ENCODE results near the gene TMEM178B.

DNA sequence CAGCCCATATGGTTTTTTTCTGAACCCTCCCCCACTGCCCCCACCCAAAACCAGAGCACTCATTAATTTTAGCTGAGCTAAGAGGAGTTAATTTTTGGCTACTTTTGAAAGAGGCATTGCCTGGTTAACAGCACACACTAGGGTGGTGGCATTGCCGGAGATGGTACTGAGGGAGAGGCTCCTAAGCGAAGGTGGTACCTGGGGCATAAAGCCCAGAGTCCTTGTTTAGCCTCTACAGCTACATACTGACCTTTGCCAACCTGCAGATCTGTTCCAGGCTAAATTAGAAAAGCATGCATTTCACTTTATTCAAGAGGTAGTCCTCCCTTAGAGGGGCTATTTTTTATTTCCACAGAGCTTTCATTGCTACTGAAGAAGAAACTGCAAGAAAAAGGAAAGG is 304.5 kb downstream of the TMEM178B start:
- no peak for TF ChIP-seq ZNF146 (tag by site-specific recombination; IDR thresholded peaks at IDR 0.05)
- TF ChIP-seq, protein P1, sequence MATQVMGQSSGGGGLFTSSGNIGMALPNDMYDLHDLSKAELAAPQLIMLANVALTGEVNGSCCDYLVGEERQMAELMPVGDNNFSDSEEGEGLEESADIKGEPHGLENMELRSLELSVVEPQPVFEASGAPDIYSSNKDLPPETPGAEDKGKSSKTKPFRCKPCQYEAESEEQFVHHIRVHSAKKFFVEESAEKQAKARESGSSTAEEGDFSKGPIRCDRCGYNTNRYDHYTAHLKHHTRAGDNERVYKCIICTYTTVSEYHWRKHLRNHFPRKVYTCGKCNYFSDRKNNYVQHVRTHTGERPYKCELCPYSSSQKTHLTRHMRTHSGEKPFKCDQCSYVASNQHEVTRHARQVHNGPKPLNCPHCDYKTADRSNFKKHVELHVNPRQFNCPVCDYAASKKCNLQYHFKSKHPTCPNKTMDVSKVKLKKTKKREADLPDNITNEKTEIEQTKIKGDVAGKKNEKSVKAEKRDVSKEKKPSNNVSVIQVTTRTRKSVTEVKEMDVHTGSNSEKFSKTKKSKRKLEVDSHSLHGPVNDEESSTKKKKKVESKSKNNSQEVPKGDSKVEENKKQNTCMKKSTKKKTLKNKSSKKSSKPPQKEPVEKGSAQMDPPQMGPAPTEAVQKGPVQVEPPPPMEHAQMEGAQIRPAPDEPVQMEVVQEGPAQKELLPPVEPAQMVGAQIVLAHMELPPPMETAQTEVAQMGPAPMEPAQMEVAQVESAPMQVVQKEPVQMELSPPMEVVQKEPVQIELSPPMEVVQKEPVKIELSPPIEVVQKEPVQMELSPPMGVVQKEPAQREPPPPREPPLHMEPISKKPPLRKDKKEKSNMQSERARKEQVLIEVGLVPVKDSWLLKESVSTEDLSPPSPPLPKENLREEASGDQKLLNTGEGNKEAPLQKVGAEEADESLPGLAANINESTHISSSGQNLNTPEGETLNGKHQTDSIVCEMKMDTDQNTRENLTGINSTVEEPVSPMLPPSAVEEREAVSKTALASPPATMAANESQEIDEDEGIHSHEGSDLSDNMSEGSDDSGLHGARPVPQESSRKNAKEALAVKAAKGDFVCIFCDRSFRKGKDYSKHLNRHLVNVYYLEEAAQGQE (tag by site-specific recombination; IDR thresholded peaks at IDR 0.05) = no peak
- TF ChIP-seq, protein P2, sequence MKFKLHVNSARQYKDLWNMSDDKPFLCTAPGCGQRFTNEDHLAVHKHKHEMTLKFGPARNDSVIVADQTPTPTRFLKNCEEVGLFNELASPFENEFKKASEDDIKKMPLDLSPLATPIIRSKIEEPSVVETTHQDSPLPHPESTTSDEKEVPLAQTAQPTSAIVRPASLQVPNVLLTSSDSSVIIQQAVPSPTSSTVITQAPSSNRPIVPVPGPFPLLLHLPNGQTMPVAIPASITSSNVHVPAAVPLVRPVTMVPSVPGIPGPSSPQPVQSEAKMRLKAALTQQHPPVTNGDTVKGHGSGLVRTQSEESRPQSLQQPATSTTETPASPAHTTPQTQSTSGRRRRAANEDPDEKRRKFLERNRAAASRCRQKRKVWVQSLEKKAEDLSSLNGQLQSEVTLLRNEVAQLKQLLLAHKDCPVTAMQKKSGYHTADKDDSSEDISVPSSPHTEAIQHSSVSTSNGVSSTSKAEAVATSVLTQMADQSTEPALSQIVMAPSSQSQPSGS (tag by site-specific recombination; IDR thresholded peaks at IDR 0.05; ENCODE audit: low read depth) = no peak
- TF ChIP-seq, protein P3, sequence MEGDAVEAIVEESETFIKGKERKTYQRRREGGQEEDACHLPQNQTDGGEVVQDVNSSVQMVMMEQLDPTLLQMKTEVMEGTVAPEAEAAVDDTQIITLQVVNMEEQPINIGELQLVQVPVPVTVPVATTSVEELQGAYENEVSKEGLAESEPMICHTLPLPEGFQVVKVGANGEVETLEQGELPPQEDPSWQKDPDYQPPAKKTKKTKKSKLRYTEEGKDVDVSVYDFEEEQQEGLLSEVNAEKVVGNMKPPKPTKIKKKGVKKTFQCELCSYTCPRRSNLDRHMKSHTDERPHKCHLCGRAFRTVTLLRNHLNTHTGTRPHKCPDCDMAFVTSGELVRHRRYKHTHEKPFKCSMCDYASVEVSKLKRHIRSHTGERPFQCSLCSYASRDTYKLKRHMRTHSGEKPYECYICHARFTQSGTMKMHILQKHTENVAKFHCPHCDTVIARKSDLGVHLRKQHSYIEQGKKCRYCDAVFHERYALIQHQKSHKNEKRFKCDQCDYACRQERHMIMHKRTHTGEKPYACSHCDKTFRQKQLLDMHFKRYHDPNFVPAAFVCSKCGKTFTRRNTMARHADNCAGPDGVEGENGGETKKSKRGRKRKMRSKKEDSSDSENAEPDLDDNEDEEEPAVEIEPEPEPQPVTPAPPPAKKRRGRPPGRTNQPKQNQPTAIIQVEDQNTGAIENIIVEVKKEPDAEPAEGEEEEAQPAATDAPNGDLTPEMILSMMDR (tag by site-specific recombination; IDR thresholded peaks at IDR 0.05) = no peak
- TF ChIP-seq ZNF561 (tag by site-specific recombination; IDR thresholded peaks at IDR 0.05; ENCODE audit: borderline replicate concordance) = no peak
- no peak for TF ChIP-seq YY1 (tag by site-specific recombination; IDR thresholded peaks at IDR 0.05)
- TF ChIP-seq ZNF223 (tag by site-specific recombination; IDR thresholded peaks at IDR 0.05) = no peak
- TF ChIP-seq, protein P4, sequence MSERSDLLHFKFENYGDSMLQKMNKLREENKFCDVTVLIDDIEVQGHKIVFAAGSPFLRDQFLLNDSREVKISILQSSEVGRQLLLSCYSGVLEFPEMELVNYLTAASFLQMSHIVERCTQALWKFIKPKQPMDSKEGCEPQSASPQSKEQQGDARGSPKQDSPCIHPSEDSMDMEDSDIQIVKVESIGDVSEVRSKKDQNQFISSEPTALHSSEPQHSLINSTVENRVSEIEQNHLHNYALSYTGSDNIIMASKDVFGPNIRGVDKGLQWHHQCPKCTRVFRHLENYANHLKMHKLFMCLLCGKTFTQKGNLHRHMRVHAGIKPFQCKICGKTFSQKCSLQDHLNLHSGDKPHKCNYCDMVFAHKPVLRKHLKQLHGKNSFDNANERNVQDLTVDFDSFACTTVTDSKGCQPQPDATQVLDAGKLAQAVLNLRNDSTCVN (tag by site-specific recombination; optimal IDR thresholded peaks at IDR 0.05) = no peak
- no peak for TF ChIP-seq ZSCAN30 (tag by site-specific recombination; IDR thresholded peaks at IDR 0.05)
- TF ChIP-seq SP3 (tag by site-specific recombination; IDR thresholded peaks at IDR 0.05) = no peak
- TF ChIP-seq, protein P5, sequence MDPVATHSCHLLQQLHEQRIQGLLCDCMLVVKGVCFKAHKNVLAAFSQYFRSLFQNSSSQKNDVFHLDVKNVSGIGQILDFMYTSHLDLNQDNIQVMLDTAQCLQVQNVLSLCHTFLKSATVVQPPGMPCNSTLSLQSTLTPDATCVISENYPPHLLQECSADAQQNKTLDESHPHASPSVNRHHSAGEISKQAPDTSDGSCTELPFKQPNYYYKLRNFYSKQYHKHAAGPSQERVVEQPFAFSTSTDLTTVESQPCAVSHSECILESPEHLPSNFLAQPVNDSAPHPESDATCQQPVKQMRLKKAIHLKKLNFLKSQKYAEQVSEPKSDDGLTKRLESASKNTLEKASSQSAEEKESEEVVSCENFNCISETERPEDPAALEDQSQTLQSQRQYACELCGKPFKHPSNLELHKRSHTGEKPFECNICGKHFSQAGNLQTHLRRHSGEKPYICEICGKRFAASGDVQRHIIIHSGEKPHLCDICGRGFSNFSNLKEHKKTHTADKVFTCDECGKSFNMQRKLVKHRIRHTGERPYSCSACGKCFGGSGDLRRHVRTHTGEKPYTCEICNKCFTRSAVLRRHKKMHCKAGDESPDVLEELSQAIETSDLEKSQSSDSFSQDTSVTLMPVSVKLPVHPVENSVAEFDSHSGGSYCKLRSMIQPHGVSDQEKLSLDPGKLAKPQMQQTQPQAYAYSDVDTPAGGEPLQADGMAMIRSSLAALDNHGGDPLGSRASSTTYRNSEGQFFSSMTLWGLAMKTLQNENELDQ (tag by site-specific recombination; IDR thresholded peaks at IDR 0.05; ENCODE audit: low read depth) = no peak
- no peak for TF ChIP-seq KLF8 (tag by site-specific recombination; IDR thresholded peaks at IDR 0.05)
